ENCODE data around the gene ADH1A. TPM values are rescaled to one million over a fixed set of nuclear protein-coding genes. Genes with fewer than 3 reads are reported as not detected.
"Not testable (repeated sequence)": the region's sequence is repeated elsewhere in the genome, so short reads cannot be mapped to it uniquely, and the experiment has no call there.

ADH1A gene
- not detected for total RNA-seq

DNA sequence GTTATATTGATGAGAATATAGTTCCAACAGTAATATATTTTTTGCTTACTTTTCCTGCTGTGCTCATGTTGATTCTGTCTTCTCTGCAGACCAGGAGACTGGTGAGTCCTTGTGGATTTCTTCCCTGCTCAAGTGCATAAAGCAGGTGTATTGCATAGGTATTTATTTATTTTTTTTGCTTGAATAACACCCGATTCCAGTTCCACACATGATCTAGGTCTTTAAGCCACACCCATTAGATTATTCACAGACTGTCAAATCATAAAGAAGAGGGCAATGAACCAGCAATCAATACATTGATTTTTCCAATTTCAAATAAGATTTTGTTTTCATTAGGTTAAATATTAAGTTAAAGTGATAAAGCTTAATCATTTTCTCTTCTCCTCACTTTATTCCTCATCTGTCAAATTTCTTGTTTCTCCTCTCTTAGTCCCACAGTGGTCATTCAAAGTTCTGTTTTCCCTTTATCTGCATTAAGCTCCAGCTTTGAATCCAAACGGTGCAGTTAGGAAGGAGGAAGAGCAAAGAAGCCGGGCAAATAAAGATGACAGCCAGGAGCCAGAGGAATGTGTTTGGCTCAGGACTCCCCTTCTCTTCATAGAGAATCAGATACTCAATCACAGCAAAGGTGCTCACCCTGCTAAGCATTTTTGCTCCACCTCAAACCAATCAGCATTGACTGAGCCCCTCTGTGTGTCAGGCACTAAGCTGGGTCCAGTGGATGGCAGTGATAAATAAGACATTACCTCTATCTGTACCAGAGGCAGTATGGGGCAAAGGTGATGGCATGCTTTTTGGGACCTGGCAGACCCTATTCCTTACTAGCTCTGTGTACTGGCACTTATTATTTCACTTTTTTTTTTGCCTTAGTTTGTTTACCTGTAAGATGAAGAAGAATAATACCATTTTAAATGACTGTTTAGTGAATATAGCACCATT lies at the start of gene ADH1A:
ADH1A (minus strand) TSS at position 138 of the 939 bp plus-strand sequence; CDS start at position 67, 71 bp downstream.
- DNase-seq (ENCODE audit: low read depth in 2 of 3, low spot score in 2 of 3): no peak

DNA sequence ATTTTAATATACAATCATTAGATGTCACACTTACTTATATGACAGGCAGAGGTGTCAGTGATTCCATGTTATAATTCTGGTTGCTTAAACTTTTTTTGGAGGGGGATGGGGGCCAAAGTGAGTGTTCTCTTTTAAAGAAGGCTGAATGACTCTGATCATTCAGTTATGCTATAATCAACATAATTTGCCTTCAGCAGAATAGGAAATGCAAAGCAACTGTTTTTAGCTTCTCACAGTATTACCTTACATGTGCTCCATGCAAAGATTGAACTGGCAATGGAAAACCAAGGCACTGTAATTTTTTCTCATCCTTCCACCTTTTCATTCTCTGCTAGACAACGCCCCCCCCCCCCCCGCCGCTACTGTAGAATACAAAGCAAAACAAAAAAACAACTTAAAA lies 48.4 kb upstream of the ADH1A start:
- no peak for DNase-seq (ENCODE audit: low read depth in 2 of 3, low spot score in 2 of 3)

DNA sequence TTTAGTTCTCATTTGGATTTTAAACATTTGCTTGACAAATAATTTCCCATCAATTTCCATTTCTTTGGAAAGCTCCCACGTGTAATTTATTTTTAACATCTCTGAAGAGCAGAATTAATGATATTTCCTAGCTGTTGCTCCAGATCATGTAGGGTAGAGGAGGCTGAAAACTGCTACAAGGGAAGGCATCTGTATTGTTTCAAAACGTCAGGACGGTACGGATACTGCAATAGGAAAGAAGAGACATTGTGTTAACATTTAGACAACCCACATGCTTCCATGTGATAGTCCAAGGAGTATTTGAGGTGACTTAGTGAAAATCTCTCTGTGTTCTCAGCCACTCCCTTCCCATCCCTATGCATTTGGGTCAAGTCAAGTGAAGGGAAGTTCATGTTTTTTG lies 45.8 kb upstream of the ADH1A start:
- no peak for DNase-seq (ENCODE audit: low read depth in 2 of 3, low spot score in 2 of 3)

DNA sequence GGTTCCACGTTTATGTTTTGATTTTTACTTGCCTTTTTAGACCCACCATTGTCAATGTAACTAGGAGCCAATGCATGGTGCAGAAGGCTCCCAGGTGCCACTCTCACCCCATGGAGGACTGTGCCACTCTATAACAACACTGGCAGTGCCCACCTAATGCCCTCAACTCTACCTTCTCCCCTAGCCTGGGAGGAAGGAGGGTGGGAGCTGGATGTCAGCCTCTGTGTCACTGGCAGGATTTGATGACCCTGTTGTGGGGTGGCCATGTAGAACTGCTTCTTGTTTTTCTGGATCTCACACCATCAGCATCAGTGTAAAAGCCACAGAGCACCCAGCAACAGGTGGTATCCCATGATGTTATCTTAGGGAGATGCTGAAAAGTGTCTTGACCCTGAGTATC lies 44.1 kb upstream of the ADH1A start:
- no peak for DNase-seq (ENCODE audit: low read depth in 2 of 3, low spot score in 2 of 3)

DNA sequence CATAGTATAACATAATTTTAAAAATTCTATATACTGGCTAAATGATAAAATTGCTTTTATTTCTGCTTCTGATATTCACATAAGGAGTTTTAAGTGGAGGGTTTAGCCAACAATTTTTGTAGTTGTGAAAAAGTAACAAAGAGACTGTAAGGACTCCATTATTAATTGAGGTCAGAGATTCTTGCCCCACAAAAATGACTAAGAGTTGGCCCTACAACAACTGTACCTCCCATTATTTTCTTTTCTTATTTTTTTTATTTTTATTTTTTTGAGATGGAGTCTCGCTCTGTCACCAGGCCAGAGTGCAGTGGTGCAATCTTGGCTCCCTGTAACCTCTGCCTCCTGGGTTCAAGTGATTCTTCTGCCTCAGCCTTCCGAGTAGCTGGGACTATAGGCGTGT lies 39.9 kb upstream of the ADH1A start:
- no peak for DNase-seq (ENCODE audit: low read depth in 2 of 3, low spot score in 2 of 3)

DNA sequence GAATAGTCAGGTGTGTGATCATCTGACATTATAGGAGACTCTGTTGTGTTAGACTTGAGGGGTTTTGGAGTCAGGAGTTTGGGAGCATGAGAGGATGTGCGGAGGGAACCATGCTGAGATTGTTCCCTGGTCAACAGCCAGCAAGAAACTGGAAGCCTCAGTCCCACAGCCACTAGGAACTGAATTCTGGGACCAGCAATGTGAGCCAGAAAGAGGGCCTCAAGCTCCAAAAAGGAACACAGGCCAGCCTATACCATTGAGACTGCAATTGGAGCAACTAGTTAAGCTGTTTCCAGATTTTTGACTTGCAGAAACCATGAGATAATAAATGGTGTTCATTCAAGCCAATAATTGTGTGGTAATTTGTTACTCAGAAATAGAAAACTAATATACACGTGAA lies 39.1 kb upstream of the ADH1A start:
- no peak for DNase-seq (ENCODE audit: low read depth in 2 of 3, low spot score in 2 of 3)

DNA sequence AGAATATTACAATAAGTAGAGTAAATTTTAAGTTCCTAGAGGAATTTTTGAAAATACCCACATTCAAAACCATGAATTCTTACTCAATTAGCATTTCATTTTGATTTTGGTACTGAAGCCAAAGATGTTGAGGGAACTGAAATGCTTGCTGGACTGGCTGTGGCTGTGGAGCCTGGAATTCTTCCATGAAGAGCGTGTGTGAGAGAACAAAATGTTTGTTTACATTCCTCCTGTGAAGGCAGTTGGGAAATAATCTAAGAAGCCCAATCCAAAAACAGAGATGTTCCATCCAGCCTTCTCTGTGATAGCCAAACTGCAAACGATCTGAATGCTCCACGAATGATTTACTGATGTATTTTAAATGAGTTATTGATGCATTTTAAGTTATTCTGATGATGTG lies 34.2 kb upstream of the ADH1A start:
- no peak for DNase-seq (ENCODE audit: low read depth in 2 of 3, low spot score in 2 of 3)

DNA sequence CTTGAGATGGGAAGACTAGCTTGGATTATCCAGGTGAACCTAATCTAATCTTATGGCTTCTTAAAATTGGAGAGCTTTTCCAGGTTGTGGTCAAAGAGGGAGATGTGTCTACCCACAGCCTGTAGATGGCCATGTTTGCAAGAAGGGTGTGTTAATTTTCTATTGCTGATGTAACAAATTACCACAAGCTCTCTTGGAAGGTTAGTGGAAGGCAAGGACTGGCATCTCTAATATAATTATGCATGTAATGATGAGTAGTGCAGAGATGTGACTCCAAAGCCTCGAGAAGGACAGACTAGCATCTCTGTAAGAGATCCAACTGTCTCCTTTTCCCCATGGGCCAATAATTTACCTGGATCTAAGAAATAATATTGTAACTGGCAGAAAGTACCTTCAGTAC lies 33.6 kb upstream of the ADH1A start:
- no peak for DNase-seq (ENCODE audit: low read depth in 2 of 3, low spot score in 2 of 3)

DNA sequence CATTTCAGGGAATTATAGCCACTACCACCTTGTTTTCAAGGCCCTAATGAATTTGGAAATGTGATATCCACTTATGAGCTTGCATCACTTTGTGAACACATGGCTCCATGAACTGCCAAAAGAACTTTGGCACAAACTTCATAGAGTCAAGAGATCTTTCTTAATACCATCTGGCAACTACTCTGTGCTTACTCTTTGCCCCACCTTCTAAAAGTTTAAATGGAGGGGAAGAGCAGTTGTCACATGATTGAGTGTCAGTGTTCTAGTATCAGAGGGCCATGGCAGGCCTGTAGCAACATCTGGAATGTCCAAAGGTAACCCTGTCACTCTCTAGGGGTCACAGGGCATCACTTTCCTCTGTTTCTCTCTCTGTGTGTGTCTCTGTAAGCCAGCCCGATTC lies 33.0 kb upstream of the ADH1A start:
- DNase-seq (ENCODE audit: low read depth in 2 of 3, low spot score in 2 of 3): no peak

DNA sequence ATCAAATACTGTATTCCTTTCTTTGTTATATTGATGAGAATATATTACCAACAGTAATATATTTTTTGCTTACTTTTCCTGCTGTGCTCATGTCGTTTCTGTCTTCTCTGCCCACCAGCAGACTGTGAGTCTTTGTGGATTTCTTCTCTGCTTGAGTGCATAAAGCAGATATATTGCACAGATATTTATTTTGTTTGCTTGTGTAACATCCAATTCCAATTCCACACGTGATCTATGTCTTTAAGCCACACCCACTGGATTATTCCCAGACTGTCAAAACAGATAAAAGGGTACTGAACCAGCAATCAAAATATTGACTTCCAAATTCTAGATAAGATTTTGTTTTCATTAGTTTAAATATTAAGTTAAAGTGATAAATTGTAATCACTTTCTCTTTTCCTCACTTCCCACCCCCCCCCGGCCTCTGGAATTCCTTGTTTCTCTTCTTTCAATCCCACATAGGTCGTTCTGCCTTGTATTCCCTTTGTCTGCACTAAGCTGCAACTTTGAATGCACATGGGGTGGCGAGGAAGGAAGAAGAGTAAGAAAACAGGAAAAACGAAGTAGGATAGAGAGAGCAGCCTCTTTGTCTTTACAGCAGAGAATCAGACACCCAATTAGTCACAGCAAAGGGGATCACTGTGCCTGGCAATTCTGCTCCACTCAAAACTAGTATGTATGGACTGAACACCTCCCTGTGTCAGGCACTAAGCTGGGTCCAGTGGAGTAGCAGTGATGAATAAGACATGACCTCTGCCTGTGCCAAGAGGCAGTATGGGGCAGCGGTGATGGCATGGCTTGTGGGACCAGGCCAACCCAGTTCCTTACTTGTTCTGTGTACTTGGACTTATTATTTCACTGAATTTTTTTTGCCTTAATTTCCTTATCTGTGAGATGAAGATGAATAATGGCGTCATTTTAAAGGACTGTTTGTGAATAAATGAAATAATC lies 30.7 kb upstream of the ADH1A start, which contains the start of gene ADH1B:
ADH1B (minus strand) TSS at position 161 of the 951 bp plus-strand sequence; CDS start at position 91, 70 bp downstream.
- no peak for DNase-seq (ENCODE audit: low read depth in 2 of 3, low spot score in 2 of 3)

DNA sequence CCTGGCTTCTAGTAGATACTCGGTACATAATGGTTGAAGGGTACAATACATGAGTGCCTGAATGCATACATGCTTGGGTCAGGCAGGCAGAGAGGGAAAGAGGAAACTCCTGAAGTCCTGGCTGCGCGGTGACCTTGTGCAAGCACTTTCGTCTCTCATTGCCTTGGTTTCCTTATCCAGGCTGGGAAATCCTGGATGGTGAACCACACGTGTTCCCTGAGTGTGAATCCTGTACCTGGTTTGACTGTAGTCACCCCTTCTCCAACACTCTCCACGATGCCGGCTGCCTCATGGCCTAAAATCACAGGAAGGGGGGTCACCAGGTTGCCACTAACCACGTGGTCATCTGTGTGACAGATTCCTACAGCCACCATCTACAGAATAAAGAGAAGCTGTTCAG lies 27.0 kb upstream of the ADH1A start:
- not testable (repeated sequence) for DNase-seq (ENCODE audit: low read depth in 2 of 3, low spot score in 2 of 3)

DNA sequence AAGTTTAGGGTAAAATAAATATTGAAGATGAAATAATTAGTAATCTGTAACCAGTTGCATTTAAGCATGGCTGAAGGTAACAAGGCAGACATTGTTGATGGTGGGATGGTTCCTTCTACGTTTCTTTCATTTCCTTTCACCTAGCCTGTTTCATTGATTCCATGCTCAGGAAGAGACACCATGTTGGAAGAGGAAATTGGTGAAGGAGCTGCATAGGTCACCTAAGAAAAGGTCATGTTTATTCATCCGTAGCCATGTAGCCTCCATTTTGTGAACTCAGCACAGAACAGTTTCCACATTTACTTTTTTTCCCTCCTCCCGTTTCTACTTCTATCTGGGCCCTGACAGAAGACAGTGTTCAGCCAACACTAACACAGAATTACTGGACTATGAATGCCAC lies 26.6 kb upstream of the ADH1A start:
- no peak for DNase-seq (ENCODE audit: low read depth in 2 of 3, low spot score in 2 of 3)

DNA sequence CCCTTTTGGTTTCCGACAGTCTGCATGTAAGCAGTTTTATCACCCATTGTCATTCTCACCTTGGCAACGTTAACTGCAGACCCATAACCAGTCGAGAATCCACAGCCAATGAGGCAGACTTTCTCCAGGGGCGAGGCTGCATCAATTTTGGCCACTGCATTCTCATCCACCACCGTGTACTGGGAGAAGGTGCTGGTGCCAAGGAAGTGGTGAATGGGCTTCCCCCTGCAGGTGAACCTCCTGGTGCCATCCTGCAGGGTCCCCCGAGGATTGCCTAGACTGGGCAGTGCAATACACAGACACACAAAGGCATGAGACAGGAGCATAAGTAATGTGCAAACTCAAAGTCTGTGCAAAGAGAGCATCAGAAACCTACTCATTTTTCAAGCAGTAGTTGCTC lies 25.1 kb upstream of the ADH1A start:
- DNase-seq (ENCODE audit: low read depth in 2 of 3, low spot score in 2 of 3): no peak

DNA sequence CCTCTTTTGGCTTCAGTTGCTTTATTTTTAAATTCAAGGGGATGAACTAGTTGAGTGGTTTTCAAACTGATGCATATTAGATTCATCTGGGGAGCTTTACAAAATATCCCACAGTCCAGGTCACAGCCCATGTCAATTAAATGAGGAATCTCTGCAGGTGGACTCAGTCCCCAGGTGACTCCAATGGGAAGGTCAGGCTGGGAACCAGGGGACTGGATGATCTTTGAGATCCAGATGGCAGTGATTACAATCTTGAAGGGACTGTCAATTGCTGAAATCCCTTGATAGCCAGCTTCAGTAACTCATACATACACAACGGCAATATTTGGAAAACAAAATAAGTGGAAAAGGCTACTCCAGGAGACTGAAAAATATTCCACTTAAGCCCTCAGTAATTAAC lies 23.4 kb upstream of the ADH1A start:
- no peak for DNase-seq (ENCODE audit: low read depth in 2 of 3, low spot score in 2 of 3)

DNA sequence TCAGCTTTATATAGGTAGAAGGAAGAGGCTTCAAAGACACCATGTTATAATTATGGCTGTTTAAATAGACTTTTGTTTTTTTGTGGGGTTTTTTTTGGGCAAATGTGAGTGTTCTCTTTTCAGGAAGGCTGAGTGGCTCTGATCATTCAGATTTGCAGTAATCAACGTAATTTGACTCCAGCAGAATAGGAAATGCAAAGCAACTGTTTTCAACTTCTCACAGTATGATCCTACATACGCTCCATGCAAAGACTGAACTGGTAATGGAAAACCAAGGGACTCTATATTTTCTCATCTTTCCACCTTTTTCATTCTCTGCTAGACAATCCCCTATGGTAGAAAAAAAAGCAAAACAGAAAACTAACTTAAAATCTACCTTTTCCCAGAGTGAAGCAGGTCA lies 19.6 kb upstream of the ADH1A start:
- no peak for DNase-seq (ENCODE audit: low read depth in 2 of 3, low spot score in 2 of 3)

DNA sequence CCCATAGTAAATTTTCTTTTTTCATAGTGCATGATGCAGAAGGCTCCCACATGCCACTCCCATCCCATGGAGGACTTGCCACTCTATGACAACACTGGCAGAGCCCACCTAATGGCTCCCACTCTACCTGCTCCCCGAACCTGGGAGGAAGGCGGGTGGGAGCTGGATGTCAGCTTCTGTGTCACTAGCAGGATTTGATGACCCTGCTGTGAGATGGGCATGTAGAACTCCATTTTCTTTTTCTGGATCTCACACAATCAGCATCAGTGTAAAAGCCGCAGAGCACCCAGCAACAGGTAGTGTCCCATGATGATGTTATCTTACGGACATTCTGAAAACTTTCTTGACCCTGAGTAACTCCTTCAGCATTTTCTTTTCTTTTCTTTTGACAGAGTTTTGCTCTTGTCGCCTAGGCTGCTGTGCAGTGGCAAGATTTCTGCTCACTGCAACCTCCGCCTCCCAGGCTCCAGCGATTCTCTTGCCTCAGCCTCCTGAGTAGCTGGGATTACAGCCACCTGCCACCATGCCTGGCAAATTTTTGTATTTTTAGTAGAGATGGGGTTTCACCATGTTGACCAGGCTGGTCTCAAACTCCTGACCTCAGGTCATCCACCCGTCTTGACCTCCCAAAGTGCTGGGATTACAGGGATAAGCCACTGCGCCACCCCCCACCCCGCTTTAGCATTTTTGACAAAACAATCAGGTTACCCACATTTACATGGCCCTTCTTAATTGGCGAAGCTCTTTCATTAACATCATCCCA lies 15.0 kb upstream of the ADH1A start:
- DNase-seq (ENCODE audit: low read depth in 2 of 3, low spot score in 2 of 3): no peak

DNA sequence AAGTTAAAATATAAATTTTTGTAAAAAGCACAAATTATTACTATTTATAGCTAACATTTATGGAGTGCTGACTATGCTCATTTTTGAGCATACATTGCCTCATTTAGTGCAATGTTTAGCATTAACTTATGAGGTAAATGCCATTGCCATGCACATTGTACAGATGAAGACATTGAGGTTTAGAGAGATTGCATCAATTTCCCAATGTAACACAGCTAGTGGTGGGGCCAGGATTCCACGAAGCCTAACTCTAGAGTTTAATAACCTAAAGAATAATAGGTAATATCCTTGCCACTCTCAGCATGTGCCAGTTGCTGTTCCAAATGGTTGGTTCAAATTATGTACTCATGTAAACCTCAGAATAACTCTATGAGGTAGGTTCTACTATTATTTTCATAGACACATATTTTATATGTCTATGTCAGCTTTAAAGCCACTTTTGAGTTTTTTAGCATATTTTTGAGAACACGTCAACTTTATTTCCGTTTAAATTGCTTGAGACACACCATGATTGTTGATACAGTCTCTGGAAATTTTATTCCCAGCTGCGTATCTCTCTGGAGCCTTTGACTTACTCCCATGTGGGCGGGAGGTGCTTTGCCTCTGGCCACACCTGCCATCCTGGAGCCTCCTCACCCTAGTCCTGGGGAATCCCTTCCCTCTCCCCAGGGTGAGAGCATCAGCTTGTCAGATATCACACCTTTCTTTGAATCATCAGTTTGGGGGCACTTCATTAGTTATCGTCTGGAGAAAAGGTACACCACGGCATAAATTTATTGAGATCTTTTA lies 10.8 kb upstream of the ADH1A start:
- DNase-seq (ENCODE audit: low read depth in 2 of 3, low spot score in 2 of 3): no peak

DNA sequence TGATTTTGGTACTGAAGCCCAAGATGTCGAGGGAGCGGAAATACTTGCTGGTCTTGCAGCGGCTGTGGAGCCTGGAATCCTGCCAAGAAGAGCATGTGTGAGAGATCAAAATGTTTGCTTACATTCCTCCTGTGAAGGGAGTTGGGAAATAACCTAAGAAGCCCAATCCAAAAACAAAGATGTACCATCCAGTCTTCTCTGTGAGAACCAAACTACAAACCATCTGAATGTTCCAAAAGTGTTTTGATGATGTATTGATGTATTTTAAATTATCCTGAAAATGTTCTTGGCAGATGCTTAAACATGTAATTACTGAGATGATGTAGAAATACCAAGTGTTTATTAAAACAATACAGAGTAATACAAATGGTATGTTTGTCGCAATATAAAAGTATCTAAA lies 10.1 kb upstream of the ADH1A start:
- DNase-seq (ENCODE audit: low read depth in 2 of 3, low spot score in 2 of 3): no peak

DNA sequence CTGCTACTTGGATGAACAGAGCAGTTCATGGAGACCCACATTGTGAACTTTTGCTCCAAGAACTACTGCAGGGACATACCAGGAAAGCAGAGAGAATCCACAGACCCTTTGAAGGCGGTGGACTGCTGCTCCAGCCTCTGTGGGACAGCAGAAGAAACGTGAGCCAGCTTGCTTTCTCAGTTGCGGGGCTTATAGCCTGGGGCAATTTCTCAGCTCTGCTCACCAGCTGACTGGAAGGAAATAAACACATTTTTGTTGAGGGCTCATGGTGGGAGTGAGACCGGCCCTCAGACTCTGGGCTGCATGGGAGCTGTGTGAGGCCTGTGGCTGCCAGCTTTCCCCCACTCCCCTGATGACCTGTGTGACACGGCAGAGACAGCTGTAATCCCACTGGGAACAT lies 2.6 kb upstream of the ADH1A start:
- DNase-seq (ENCODE audit: low read depth in 2 of 3, low spot score in 2 of 3): no peak

DNA sequence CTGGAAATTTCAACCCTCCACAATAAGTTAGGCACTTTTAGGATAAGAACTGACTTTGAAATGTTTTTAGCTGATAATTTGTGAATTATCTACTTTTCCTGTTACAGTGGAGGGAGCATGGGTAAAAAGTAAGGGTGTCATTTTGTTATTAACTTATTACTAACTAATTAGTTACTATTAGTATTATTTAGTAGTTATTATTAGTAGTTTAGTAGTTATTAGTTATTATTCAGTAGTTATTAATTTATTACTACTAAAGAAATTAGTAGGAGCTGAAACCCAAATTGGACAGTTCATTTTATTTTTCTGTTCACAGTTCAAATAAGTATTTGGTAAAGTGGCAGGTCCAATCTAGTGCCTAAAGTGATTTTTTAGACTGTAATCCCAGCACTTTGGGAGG lies 5.4 kb downstream of the ADH1A start:
- no peak for DNase-seq (ENCODE audit: low read depth in 2 of 3, low spot score in 2 of 3)

Measured in hematopoietic multipotent progenitor cell (in vitro differentiated cells).